PC-9 (cell line): ENCODE data around the gene UBAP2. TPM values are rescaled to one million over a fixed set of nuclear protein-coding genes. Genes with fewer than 3 reads are reported as not detected.

Experiments used
- BruUV-seq: library from RNA; stranded (reverse); fragments of 400-500 nt; replicated peaks from 2 replicates; lab custom pipeline; 2021; lab: Mats Ljungman, UMichigan
- CTCF ChIA-PET: fragments of 300-600 bp; sonication (Branson Sonifier 250); formaldehyde crosslinking; loops from one replicate; lab custom pipeline; 2022; ENCODE audit warnings: antibody characterized with exemption; lab: Charles Lee
- POLR2A ChIA-PET: fragments of 300-600 bp; sonication (Branson Sonifier 250); formaldehyde crosslinking; loops from one replicate; lab custom pipeline; 2022; ENCODE audit warnings: antibody characterized with exemption; ENCODE audit not compliant: unreplicated experiment; lab: Charles Lee
- DNase-seq, 2 experiments: peaks; one replicate each; pipeline versions ENCODE4 v3.0.0 to v3.0.0-alpha.2; 2015 to 2022; ENCODE audit warnings: mixed read lengths in 1 of 2
- H2AFZ ChIP-seq: fragments of 200-600 bp; sonication (generic); 2 replicates; pipeline ENCODE4 v1.8.1; 2017; ENCODE audit warnings: antibody characterized with exemption
- H3F3A ChIP-seq: fragments of 200-600 bp; sonication (generic); 2 replicates; pipeline ENCODE4 v1.8.1; 2017; ENCODE audit warnings: antibody characterized with exemption, mild to moderate bottlenecking, low read depth; ENCODE audit not compliant: insufficient read depth
- H3K27ac ChIP-seq: fragments of 200-600 bp; sonication (generic); 2 replicates; pipeline ENCODE4 v1.6.1; 2016; ENCODE audit warnings: mixed run types
- H3K27me3 ChIP-seq: fragments of 200-600 bp; sonication (generic); 2 replicates; pipeline ENCODE4 v1.6.1; 2016; ENCODE audit warnings: low read depth, mixed run types; ENCODE audit not compliant: insufficient read depth
- H3K36me3 ChIP-seq: fragments of 200-600 bp; sonication (generic); 2 replicates; pipeline ENCODE4 v1.6.1; 2016; ENCODE audit warnings: low read depth, mixed run types
- H3K4me1 ChIP-seq: fragments of 200-600 bp; sonication (generic); replicated peaks from 2 replicates; pipeline ENCODE4 v1.6.1; 2016; ENCODE audit warnings: mixed run types; ENCODE audit not compliant: insufficient read depth
- H3K4me2 ChIP-seq: fragments of 200-600 bp; sonication (generic); 2 replicates; pipeline ENCODE4 v1.6.1; 2017; ENCODE audit warnings: mixed run types
- H3K4me3 ChIP-seq: fragments of 200-600 bp; sonication (generic); 2 replicates; pipeline ENCODE4 v1.6.1; 2016; ENCODE audit warnings: mixed run types
- H3K79me2 ChIP-seq: fragments of 200-600 bp; sonication (generic); 2 replicates; pipeline ENCODE4 v1.6.1; 2017; ENCODE audit warnings: low read depth, mixed run types
- H3K9me2 ChIP-seq: fragments of 200-600 bp; sonication (generic); 2 replicates; pipeline ENCODE4 v1.8.1; 2017; ENCODE audit warnings: mild to moderate bottlenecking; ENCODE audit not compliant: insufficient read depth
- H3K9me3 ChIP-seq: fragments of 200-600 bp; sonication (generic); 2 replicates; pipeline ENCODE4 v1.8.1; 2016; ENCODE audit warnings: low read depth; ENCODE audit not compliant: insufficient read depth
- H4K20me1 ChIP-seq: fragments of 200-600 bp; sonication (generic); 2 replicates; pipeline ENCODE4 v1.8.1; 2017; ENCODE audit not compliant: insufficient read depth
- CTCF ChIP-seq: fragments of 200-600 bp; sonication (generic); conservative IDR thresholded peaks from 2 replicates; pipeline ENCODE4 v1.6.1; 2017; ENCODE audit warnings: mixed run types, antibody characterized with exemption, mild to moderate bottlenecking, moderate library complexity
- EZH2 ChIP-seq: fragments of 200-600 bp; sonication (generic); IDR thresholded peaks from 2 replicates; pipeline ENCODE4 v1.8.0; 2017; ENCODE audit warnings: antibody characterized with exemption, low read depth
- intact Hi-C: fragments of 100-400 bp; cut with micrococcal nuclease; formaldehyde crosslinking; loops from one replicate; pipeline ENCODE4 v1.10.0; 2022; ENCODE audit not compliant: unreplicated experiment
- total RNA-seq: library from RNA; stranded (reverse); gene quantifications from 2 replicates; pipeline ENCODE4 v1.2.3, GENCODE V29; 2021

UBAP2 gene
- total RNA-seq, 1 experiment from 2014 or later, result 27.6 TPM

GRCh38 chr9:33956544-33956943, 92.1 kb downstream of the UBAP2 start:
- no peaks in the 10 kb centered on the region for H3F3A ChIP-seq
- DNase-seq, result no peak
- H3K36me3 ChIP-seq, result 0 out of 2 replicates have a peak, but pooled peaks cover 4% of the 10 kb centered on the region
- H3K79me2 ChIP-seq, result no peaks in the 10 kb centered on the region
- no peak overlapping the region for H3K4me2 ChIP-seq
- H3K4me3 ChIP-seq, result no peak overlapping the region
- no peak overlapping the region for H3K27ac ChIP-seq
- no peaks in the 10 kb centered on the region for H3K4me1 ChIP-seq
- ChIA-PET CTCF (no interaction called here), POLR2A (no interaction called here)
- no peaks in the 10 kb centered on the region for H3K27me3 ChIP-seq
- no peaks in the 10 kb centered on the region for H3K9me2 ChIP-seq
- no peak for TF ChIP-seq EZH2
- no peak for TF ChIP-seq CTCF
- no TSS peak for BruUV-seq
- no peaks in the 10 kb centered on the region; the same call in 1 of the 2 replicates for H4K20me1 ChIP-seq
- H2AFZ ChIP-seq, result no peak overlapping the region
- H3K9me3 ChIP-seq, result no peaks in the 10 kb centered on the region
- intact Hi-C loops, result no loop called here

DNA sequence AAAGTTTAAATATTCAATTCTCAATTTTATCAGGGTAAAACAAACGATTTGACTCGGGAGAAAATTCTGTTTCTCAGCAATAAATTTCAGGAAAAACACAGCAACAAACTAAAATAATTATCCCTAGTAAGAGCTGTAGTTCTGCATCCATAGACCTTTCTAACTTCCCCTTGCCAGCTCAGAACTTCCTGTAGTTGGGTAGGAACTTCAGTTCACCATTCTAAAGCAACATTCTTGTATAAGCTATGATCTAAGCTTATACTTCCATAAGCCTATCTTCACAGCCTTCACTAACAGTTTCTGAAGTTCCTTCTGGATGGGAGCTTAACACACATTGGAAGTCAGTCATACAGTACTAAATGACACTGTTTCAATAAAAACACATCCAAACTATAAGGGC, 96.6 kb downstream of the UBAP2 start:
- no peak overlapping the region for H3K4me3 ChIP-seq
- no TSS peak for BruUV-seq
- no peaks in the 10 kb centered on the region for H3K9me3 ChIP-seq
- no peaks in the 10 kb centered on the region for H3K4me1 ChIP-seq
- H3K4me2 ChIP-seq, result no peak overlapping the region
- no peaks in the 10 kb centered on the region; the same call in 1 of the 2 replicates for H4K20me1 ChIP-seq
- H3K9me2 ChIP-seq, result no peaks in the 10 kb centered on the region
- H3F3A ChIP-seq, result no peaks in the 10 kb centered on the region; the same call in 1 of the 2 replicates
- 0 out of 2 replicates have a peak, but pooled peaks cover 4% of the 10 kb centered on the region for H3K36me3 ChIP-seq
- CTCF ChIA-PET, result no interaction called here
- POLR2A ChIA-PET, result no interaction called here
- no peaks in the 10 kb centered on the region for H3K79me2 ChIP-seq
- H2AFZ ChIP-seq, result no peak overlapping the region
- DNase-seq, result no peak
- H3K27ac ChIP-seq, result no peak overlapping the region
- intact Hi-C loops, result no loop called here
- TF ChIP-seq CTCF (no peak), EZH2 (no peak)
- H3K27me3 ChIP-seq, result no peaks in the 10 kb centered on the region

GRCh38 chr9:33950371-33950770, 98.3 kb downstream of the UBAP2 start:
- no peak overlapping the region for H3K4me2 ChIP-seq

More at GRCh38 chr9:33950371-33950770, 98.3 kb downstream of the UBAP2 start:
- H2AFZ ChIP-seq, result no peak overlapping the region
- H4K20me1 ChIP-seq, result no peaks in the 10 kb centered on the region; the same call in 1 of the 2 replicates
- no peaks in the 10 kb centered on the region; the same call in 1 of the 2 replicates for H3F3A ChIP-seq
- no peak overlapping the region for H3K4me3 ChIP-seq
- no peaks in the 10 kb centered on the region for H3K79me2 ChIP-seq
- CTCF ChIA-PET, result no interaction called here
- BruUV-seq, result no TSS peak
- no peaks in the 10 kb centered on the region for H3K9me2 ChIP-seq
- H3K9me3 ChIP-seq, result no peaks in the 10 kb centered on the region
- 0 out of 2 replicates have a peak, but pooled peaks cover 4% of the 10 kb centered on the region for H3K36me3 ChIP-seq
- H3K4me1 ChIP-seq, result no peaks in the 10 kb centered on the region
- POLR2A ChIA-PET, result no interaction called here
- TF ChIP-seq EZH2 (no peak), CTCF (no peak)
- H3K27me3 ChIP-seq, result no peaks in the 10 kb centered on the region
- no peak for DNase-seq
- intact Hi-C loops, result no loop called here
- H3K27ac ChIP-seq, result no peak overlapping the region
